GM19238 (cell line): ENCODE results near the gene PTPRCAP.
A peak's percentile ranks its signal among the peaks of the same experiment; 100 is the strongest.
"Not testable (repeated sequence)": the region's sequence is repeated elsewhere in the genome, so short reads cannot be mapped to it uniquely, and the experiment has no call there.

ENCODE experiments used
- DNase-seq: peaks from one replicate; pipeline ENCODE4 v3.0.0; 2011; ENCODE audit warnings: low spot score; ENCODE audit not compliant: insufficient read length

The PTPRCAP gene

DNA sequence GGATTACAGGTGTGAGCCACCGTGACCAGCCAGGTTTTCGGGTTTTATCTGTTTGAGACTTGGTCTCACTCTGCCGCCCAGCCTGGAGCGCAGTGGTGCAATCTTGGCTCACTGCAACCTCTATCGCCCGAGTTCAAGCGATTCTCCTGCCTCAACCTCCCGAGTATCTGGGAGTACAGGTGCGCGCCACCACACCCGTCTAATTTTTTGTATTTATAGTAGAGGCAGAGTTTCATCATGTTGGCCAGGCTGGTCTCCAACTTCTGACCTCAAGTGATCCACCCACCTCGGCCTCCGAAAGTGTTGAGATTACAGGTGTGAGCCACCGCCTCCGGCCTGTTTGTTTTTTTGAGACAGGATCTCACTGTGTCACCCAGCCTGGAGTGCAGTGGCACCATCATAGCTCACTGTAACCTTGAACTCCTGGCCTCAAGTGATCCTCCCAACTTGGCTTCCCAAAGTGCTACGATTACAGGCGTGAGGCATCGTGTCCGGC lies 10.1 kb downstream of the PTPRCAP start:
- not testable (repeated sequence) for DNase-seq

DNA sequence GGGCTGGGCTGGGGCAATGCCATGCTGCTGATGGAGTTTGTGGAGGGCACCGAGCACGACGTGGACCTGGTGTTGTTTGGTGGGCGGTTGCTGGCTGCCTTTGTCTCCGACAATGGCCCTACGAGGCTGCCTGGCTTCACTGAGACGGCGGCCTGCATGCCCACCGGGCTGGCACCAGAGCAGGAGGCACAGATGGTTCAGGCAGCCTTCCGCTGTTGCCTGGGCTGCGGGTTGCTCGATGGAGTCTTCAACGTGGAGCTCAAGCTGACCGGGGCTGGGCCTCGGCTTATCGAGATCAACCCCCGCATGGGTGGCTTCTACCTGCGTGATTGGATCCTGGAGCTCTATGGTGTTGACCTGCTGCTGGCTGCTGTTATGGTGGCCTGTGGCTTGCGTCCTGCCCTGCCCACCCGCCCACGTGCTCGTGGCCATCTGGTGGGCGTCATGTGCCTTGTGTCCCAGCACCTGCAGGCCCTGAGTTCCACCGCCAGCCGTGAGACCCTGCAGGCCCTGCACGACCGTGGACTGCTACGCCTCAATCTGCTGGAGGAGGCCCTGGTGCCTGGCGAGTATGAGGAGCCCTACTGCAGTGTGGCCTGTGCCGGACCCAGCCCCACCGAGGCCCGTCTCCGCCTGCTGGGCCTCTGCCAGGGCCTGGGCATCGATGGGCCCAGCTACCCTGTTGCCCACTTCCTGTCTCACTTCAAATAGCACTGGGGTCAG lies 13.4 kb downstream of the PTPRCAP start:
- DNase-seq = no peak

DNA sequence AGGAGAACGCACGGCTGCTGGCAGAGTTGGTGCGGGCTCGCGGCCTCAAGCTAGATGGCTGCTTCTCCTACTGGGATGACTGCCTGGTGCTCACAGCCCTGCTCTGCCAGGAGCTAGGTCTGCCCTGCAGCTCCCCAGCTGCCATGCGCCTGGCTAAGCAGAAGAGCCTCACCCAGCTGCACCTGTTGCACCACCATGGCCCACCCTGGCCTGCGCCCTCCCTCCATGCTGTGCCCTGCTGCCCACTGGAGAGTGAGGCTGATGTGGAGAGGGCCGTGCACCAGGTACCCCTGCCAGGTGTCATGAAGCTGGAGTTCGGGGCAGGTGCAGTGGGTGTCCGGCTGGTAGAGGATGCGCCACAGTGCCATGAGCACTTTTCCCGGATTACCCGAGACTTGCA lies 14.0 kb downstream of the PTPRCAP start:
- no peak for DNase-seq

DNA sequence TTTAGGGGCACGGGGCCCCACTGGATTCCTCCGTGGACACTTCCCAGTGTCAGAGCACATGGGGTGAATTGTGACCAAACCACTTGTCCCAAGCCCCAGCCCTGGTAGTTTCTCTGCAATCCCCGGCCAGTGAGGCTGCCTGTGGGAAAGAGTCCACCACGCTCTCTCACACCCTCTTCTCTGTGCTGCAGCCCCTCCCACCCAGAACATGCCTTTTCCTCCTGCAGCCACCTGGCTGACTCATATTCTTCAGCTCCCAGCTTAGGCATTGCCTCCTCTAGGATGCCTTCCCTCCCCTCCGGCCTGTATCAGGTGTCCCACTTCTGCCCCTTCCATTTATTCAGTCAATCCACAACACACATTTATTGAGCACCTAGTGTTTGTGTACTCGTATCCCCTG lies 14.6 kb downstream of the PTPRCAP start:
- no peak for DNase-seq

DNA sequence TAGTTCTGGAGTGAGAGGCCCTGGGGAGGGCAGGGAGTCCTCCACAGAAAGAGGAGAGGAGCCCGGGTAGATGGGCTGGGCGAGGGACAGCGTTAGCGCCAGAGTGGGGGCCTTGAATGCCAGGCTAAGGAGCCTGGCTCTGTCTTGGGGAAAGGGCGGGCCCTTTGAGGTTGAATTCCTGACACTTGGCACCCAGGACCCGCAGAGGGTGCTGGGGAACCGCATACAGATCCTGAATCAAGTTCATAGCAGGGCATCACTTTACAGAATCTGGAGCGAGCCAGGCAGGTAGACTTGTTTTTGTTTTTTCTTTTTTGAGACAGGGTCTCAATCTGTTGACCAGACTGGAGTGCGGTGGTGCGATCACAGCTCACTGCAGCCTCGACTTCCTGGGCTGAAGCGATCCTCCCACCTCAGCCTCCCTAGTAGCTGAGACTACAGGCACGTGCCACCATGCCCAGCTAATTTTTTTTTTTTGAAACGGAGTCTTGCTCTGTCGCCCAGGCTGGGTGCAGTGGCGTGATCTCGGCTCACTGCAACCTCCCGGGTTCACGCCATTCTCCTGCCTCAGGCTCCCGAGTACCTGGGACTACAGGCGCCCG lies 16.0 kb downstream of the PTPRCAP start:
- DNase-seq = no peak

GRCh38 chr11:67420646-67421429 lies 16.6 kb downstream of the PTPRCAP start:
- peak; percentile 99 for DNase-seq

DNA sequence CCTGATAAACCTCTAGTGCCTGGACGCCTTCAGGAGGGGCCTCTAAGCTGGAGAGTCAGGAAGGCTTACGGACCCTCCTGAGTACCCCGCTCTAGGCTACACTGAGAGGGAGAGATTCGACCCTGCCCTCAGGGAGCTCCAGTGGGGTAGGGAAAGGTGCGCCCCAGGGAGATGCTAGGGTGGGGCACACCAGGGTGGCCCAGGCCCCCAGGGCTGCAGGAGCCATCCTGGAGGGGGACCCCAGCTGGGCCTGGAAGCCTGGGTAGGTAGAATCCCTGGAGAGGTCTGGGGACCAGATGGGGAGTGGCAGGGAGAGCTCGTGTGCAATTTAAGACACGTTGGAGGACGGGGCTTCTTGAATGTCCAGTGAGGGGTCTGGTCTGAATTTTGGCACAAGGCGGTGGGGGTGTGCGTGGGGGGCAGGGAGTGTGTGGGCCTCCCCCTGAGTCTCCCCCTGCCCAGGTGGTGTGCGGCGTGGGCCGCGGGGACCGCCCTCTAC lies 17.3 kb downstream of the PTPRCAP start:
- no peak for DNase-seq

GRCh38 chr11:67419325-67420049 lies 18.0 kb downstream of the PTPRCAP start:
- DNase-seq = no peak

GRCh38 chr11:67418476-67419281 lies 18.8 kb downstream of the PTPRCAP start:
- no peak for DNase-seq

DNA sequence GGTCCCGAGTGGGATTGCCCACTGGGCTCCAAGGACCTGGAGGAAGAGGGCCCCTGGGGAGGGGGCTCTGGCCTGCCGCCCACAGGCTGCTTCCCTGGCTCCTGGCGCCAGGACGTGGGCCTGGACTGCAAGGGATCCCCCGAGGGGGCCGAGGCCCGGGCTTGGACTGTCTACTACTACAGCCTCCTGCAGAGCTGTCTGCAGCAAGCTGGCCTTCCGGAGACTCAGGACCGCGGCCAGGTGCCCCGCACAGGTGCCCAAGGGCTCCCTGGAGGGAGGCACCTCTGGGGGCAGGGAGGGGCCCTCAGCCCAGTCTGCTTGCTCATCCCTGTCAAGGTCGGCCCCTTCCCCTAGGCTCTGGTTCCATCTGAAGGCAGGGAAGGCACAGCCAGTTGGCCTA lies 20.1 kb downstream of the PTPRCAP start:
- DNase-seq = no peak

DNA sequence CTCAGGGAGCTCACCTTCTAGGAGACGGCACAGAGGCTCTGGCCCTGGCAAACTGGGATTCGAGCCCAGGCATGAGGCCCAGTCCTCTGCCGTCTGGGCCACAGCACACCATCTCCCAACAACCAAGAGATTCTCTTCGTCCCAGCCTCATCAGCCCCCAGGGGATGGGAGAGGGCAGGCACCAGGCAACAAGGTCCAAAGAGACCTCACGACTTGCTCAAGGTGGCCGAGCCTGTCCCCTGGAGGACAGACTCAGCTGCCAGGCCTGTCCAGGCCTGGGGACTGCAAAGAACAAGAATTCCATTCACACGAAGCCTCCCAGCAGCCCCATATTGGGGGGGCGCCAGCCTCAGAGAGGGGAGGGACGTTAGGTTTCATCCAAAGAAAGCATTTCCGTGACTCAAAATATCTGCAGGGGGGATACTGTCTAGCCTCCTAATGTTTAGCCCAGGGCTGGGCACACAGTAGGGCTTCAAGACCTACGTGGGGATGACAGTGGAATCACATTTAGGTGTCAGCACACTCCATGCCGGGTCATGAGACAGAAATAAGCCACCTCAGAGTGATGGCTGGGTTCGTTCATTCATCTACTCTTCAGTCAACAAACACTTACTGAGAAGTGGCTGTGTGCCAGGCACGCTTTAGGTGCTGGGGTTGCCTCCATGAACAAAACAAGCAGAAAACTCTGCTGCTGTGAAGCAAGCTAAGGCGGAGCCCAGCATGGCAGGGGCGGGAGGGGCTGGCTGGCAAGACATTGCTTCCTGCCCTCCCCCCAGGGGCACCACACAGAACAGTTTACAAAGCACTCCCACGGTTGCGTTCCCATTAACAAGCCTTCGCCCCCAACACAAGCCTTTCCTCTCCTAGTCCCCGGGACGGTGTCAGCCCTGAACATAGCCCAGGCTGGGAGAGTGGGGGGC lies 20.8 kb downstream of the PTPRCAP start:
- DNase-seq = no peak

DNA sequence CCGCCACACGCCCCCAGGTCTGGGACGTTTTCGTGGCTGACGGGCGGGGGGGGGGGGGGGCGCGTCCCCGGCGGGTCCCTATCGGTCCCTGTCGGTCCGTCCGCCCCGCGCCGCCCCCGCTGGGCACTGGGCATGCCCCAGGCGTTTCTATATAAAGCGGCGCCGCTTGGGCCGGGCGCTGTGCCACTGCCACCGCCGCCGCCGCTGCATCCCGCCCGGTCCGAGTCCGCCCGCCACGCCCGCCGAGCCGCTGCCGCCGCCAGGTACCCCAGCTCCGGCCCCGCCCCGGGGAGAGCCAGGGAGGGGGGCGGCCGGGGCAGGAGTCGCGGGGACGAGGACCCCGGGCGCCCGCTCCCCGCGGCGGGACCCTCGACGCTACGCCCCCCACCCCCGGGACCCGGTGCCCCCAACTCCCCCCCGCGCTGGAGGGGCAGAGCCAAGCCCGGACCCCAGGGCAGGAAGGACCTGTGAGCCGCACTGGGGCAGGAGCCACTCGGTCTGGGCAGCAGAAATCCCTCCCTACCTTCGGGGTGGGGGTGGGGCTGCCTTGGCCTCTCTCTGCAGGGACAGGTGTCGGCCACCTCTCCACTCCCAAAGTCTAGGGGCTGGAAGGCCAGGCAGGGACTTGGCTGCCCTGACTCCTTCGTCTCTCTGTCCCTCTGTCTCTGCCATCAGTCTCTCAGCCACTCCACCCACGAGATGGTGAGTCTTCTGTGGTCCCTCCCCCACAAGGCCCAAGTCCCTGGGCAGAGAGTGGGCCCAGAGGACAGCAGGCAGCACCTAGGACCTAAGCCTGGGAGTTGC lies 21.8 kb downstream of the PTPRCAP start, which contains the start of gene CARNS1:
Gene CARNS1, plus strand, starts transcription at position 178 of the 804 bp plus-strand sequence. Its CDS starts 522 bp downstream, at position 700.
- no peak for DNase-seq

- DNase-seq = no peak
Measured at GRCh38 chr11:67413266-67413849, 24.1 kb downstream of the PTPRCAP start.

GRCh38 chr11:67412495-67413179 lies 24.8 kb downstream of the PTPRCAP start:
- DNase-seq = no peak

DNA sequence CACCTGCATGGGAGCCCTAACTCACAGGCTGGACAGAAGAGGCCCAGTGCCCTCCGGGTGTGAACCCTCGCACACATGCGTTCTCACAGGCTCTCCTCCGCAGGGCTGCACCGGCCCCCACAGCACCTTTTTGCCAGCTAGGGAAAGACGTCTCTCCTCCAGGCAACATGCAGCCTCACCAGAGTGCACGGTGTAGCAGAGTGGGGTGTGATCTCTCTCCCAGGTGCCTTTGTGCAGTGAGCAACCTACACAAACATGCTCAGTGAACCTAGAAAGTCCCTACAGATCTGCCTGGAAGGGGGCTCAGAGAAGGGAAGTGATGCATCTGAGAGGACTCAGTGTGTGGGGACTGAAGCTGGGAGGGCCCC lies 25.7 kb downstream of the PTPRCAP start:
- DNase-seq = no peak

DNA sequence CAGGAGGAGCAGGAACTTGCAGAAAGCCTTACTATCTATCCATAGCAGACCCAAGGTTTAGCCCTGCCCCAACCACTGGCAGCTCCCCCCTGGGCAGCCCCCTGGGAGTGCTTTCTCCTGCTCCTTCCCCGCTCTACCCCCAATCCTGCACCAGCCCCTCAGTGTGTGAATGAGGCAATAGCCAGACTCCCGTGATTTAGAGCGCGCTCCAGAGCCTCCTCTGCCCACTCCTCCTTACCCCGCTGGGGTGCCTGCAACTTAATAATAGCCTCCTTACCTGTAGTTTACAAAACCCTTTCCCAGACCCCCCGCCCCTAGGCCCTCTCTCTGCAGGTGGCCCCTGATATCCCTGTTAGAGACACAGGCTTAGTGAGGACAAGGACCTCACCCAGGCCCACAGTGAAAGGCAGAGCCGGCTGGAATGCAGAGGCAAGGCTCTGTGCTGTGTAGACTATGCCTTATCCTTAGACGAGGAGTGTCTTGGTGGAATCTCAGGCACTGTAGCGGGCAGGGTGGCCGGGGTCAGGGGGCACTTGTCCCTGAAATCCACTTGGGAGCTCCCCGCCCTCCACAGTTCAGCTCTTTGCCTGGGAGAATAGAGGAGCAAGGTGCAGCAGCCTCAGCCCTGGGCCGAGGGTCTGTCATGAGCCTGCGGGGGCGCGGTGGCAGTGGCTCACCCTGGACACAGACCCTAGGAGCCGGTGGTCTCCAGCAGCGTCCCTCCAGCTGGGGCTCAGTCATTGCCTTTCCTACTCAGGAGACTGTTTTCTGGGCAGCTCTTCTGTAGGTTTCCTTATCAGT lies 26.3 kb downstream of the PTPRCAP start:
- DNase-seq = no peak

GRCh38 chr11:67410369-67410831 lies 27.1 kb downstream of the PTPRCAP start:
- DNase-seq = no peak
